Keratinocyte (primary cell): ENCODE data around the gene FIGN. TPM values are rescaled to one million over a fixed set of nuclear protein-coding genes. Genes with fewer than 3 reads are reported as not detected.

Experiments
- DNase-seq: peaks from one replicate; pipeline ENCODE4 v3.0.0-alpha.2; 2011; ENCODE audit warnings: low read depth, missing footprints, low spot score
- FAIRE-seq: peaks from 2 replicates; lab custom pipeline; 2011; peaks lifted over from hg19 to GRCh38; lab: Jason Lieb, UNC
- H2AFZ ChIP-seq: 2 replicates; pipeline ENCODE4 v1.6.0; 2012; ENCODE audit warnings: low read length, control low read depth, inconsistent platforms; ENCODE audit not compliant: control insufficient read depth
- H3K27ac ChIP-seq: 2 replicates; pipeline ENCODE4 v1.5.1; 2011; ENCODE audit warnings: low read length; ENCODE audit not compliant: control insufficient read depth, insufficient read depth
- H3K27me3 ChIP-seq: 3 replicates; pipeline ENCODE4 v1.6.0; 2011; ENCODE audit warnings: low read length; ENCODE audit not compliant: control insufficient read depth, insufficient read depth; ENCODE audit errors: extremely low read depth
- H3K36me3 ChIP-seq, 2 experiments: 2 replicates in 1 of 2; 3 replicates in 1 of 2; pipeline ENCODE4 v1.5.1; 2011; ENCODE audit warnings: low read length in 2 of 2, mild to moderate bottlenecking in 1 of 2; ENCODE audit not compliant: control insufficient read depth in 2 of 2, insufficient read depth in 2 of 2; ENCODE audit errors: extremely low read depth in 1 of 2
- H3K4me1 ChIP-seq: 3 replicates; pipeline ENCODE4 v1.5.1; 2011; ENCODE audit warnings: low read length; ENCODE audit not compliant: control insufficient read depth, insufficient read depth; ENCODE audit errors: extremely low read depth
- H3K4me2 ChIP-seq: 3 replicates; pipeline ENCODE4 v1.6.0; 2011; ENCODE audit warnings: low read depth, low read length; ENCODE audit not compliant: control insufficient read depth, insufficient read depth; ENCODE audit errors: extremely low read depth
- H3K4me3 ChIP-seq, 3 experiments: fragments of 200-600 bp in 1 of 3; sonication (generic) in 1 of 3; 2 replicates in 2 of 3; 3 replicates in 1 of 3; pipeline ENCODE4 v1.5.1; 2011 to 2016; ENCODE audit warnings: low read length in 3 of 3, mild to moderate bottlenecking in 3 of 3, control low read depth in 2 of 3, inconsistent platforms in 1 of 3, low read depth in 1 of 3, mixed read lengths in 1 of 3, mixed run types in 1 of 3, moderate library complexity in 1 of 3; ENCODE audit not compliant: control insufficient read depth in 2 of 3, insufficient read depth in 2 of 3; ENCODE audit errors: extremely low read depth in 1 of 3
- H3K79me2 ChIP-seq: 2 replicates; pipeline ENCODE4 v1.6.0; 2012; ENCODE audit warnings: low read length; ENCODE audit not compliant: control insufficient read depth, insufficient read depth
- H3K9ac ChIP-seq: 3 replicates; pipeline ENCODE4 v1.6.0; 2011; ENCODE audit warnings: low read length; ENCODE audit not compliant: control insufficient read depth, insufficient read depth; ENCODE audit errors: extremely low read depth
- H3K9me1 ChIP-seq: 3 replicates; pipeline ENCODE4 v1.6.0; 2011; ENCODE audit warnings: low read length; ENCODE audit not compliant: control insufficient read depth, insufficient read depth; ENCODE audit errors: extremely low read depth
- H3K9me3 ChIP-seq: 2 replicates; pipeline ENCODE4 v1.5.1; 2012; ENCODE audit warnings: low read depth, low read length; ENCODE audit not compliant: control insufficient read depth
- H4K20me1 ChIP-seq: 3 replicates; pipeline ENCODE4 v1.6.0; 2011; ENCODE audit warnings: low read length; ENCODE audit not compliant: control insufficient read depth, insufficient read depth; ENCODE audit errors: extremely low read depth
- CTCF ChIP-seq, 3 experiments: IDR thresholded peaks in 1 of 3; conservative IDR thresholded peaks in 1 of 3; optimal IDR thresholded peaks in 1 of 3; 2 replicates in 2 of 3; 3 replicates in 1 of 3; pipeline versions ENCODE3 to v1.5.1; 2011; ENCODE audit warnings: low read length in 3 of 3, mild to moderate bottlenecking in 3 of 3, moderate library complexity in 2 of 3, control low read depth in 1 of 3, inconsistent platforms in 1 of 3; ENCODE audit not compliant: insufficient read depth in 2 of 3; ENCODE audit errors: extremely low read depth in 1 of 3
- EZH2 ChIP-seq: IDR thresholded peaks from one replicate; pipeline ENCODE4 v1.6.1; 2012; ENCODE audit warnings: inconsistent platforms, mild to moderate bottlenecking, low read length, moderate library complexity
- dilution Hi-C: fragments of 300-500 bp; cut with MboI; formaldehyde crosslinking; loops from one replicate; pipeline ENCODE4 v1.7.0; 2020; ENCODE audit warnings: low sequenced_read_pairs; ENCODE audit not compliant: extremely low pct_ligation_motif_present
- polyA plus RNA-seq, 5 experiments: library from polyadenylated mRNA; depleted of rRNA in 3 of 5; stranded (reverse) in 3 of 5; stranded (forward) in 1 of 5; unstranded in 1 of 5; fragments of >200 nt; gene quantifications; 1 replicate in 1 of 5; 2 replicates in 3 of 5; 3 replicates in 1 of 5; pipeline versions ENCODE4 v1.2.1 to v1.2.3, GENCODE V29; 2011 to 2012; ENCODE audit warnings: missing spikeins in 2 of 5, low read depth in 1 of 5, low replicate concordance in 1 of 5

The FIGN gene
- polyA plus RNA-seq, 1 donor (not counting 4 experiments of a cell fraction or from before 2014, with no cell fraction given), result 2.9 TPM

DNA sequence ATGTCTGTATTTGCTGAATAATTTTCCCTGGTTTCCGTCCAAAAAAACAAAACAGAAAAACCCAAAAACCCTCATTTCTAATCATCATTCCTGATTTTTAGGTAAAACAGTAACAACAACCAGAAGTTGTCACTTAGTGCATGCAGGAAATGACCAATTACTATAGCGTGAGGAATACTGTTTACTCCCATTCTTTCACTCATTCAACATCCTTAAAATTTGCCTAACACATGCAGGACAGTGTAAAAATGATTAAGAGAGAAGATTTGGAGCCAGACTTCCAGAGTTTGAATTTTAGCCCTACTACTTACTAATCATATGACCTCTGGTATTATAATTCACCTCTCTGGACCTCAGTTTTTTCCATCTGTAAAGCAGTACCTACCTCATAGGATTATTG lies 83.1 kb downstream of the FIGN start:
- no peak overlapping the region for H3K4me2 ChIP-seq
- H4K20me1 ChIP-seq, result no peaks in the 10 kb centered on the region
- H3K9me1 ChIP-seq, result no peaks in the 10 kb centered on the region
- H3K27ac ChIP-seq, result no peak overlapping the region
- peaks cover 13% of the 10 kb centered on the region for H3K4me1 ChIP-seq
- dilution Hi-C loops, result no loop called here
- no peak overlapping the region for H3K4me3 ChIP-seq
- no peak for FAIRE-seq
- H3K27me3 ChIP-seq, result no peaks in the 10 kb centered on the region
- H3K36me3 ChIP-seq, result no peaks in the 10 kb centered on the region
- TF ChIP-seq EZH2, result no peak
- TF ChIP-seq CTCF (optimal IDR thresholded peaks at IDR 0.05 in 1 of 3, IDR thresholded peaks at IDR 0.05 in 1 of 3, conservative IDR thresholded peaks at IDR 0.05 in 1 of 3; ENCODE audit: extremely low read depth in 1 of 3, insufficient read depth in 2 of 3, low read length in 3 of 3), result no peak
- no peak for DNase-seq
- no peaks in the 10 kb centered on the region for H3K9me3 ChIP-seq
- H3K9ac ChIP-seq, result no peak overlapping the region
- no peaks in the 10 kb centered on the region for H3K79me2 ChIP-seq
- H2AFZ ChIP-seq, result no peak overlapping the region

- no peak overlapping the region for H3K4me2 ChIP-seq
- TF ChIP-seq CTCF (optimal IDR thresholded peaks at IDR 0.05 in 1 of 3, IDR thresholded peaks at IDR 0.05 in 1 of 3, conservative IDR thresholded peaks at IDR 0.05 in 1 of 3; ENCODE audit: extremely low read depth in 1 of 3, insufficient read depth in 2 of 3, low read length in 3 of 3) (no peak), EZH2 (no peak)
- H4K20me1 ChIP-seq, result no peaks in the 10 kb centered on the region
- H3K9me1 ChIP-seq, result no peaks in the 10 kb centered on the region
- H3K36me3 ChIP-seq, result no peaks in the 10 kb centered on the region
- DNase-seq (no peak), FAIRE-seq (no peak)
- no peaks in the 10 kb centered on the region for H3K27me3 ChIP-seq
- no peaks in the 10 kb centered on the region for H3K9me3 ChIP-seq
- H3K79me2 ChIP-seq, result no peaks in the 10 kb centered on the region
- dilution Hi-C loops, result no loop called here
- H3K9ac ChIP-seq, result no peak overlapping the region
- H3K4me3 ChIP-seq, result no peak overlapping the region
- no peak overlapping the region for H2AFZ ChIP-seq
- no peaks in the 10 kb centered on the region for H3K4me1 ChIP-seq
- no peak overlapping the region for H3K27ac ChIP-seq
These were observed 86.7 kb downstream of the FIGN start for GRCh38 chr2:163649080-163649479.
